ENCODE measurements around the gene TOPAZ1.
A peak's percentile ranks its signal among the peaks of the same experiment; 100 is the strongest.

The TOPAZ1 gene

GRCh38 chr3:44353355-44353924 lies 111.8 kb downstream of the TOPAZ1 start:
- DNase-seq = no peak
- in situ Hi-C loops (cut with HindIII; ENCODE audit: low pct_ligation_motif_present, low pct_unique_long_range_greater_than_20kb, low sequenced_read_pairs) = no loop called here

- in situ Hi-C loops (cut with HindIII; ENCODE audit: low pct_ligation_motif_present, low pct_unique_long_range_greater_than_20kb, low sequenced_read_pairs) = no loop called here
- no peak for DNase-seq
Measured at GRCh38 chr3:44355362-44356033, 113.8 kb downstream of the TOPAZ1 start.

GRCh38 chr3:44359146-44359751 lies 117.6 kb downstream of the TOPAZ1 start:
- no peak for DNase-seq
- in situ Hi-C loops (cut with HindIII; ENCODE audit: low pct_ligation_motif_present, low pct_unique_long_range_greater_than_20kb, low sequenced_read_pairs) = no loop called here

DNA sequence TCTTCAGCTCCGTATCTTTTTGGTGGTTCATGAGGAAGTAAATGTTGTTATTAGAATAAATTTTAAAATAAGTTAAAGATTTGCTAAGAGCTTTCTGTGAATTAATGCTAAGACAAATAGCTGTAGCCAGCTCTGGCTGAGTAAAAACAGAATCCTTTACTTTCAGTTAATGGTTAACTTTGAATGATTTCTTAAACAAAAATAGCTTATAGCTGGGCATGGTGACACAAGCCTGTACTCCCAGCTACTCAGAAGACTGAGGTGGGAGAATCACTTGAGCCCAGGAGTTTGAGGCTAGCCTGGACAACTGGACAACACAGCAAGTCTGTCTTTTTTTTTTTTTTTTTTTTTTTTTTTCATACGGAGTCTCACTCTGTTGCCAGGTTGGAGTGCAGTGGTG lies 121.9 kb downstream of the TOPAZ1 start:
- in situ Hi-C loops (cut with HindIII; ENCODE audit: low pct_ligation_motif_present, low pct_unique_long_range_greater_than_20kb, low sequenced_read_pairs) = no loop called here
- DNase-seq = peak; percentile 40

DNA sequence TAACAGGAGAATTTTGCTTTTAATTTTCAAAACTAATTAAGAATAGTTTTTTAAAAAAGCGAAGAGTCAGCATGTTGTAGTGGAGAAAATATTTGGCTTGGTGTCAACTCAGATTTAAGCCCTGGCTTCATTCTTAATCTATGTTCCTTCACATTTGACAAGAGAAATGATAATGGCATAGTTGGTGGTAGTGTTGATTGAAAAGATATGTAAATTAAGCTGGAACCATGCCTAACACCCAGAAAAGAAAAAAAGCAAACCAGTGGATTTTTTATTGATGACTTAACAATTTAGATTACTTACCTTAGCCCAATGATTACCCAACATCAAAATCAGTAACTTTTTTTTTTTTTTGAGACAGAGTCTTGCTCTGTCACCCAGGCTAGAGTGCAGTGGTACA lies 124.3 kb downstream of the TOPAZ1 start:
- DNase-seq = no peak
- in situ Hi-C loops (cut with HindIII; ENCODE audit: low pct_ligation_motif_present, low pct_unique_long_range_greater_than_20kb, low sequenced_read_pairs) = no loop called here

DNA sequence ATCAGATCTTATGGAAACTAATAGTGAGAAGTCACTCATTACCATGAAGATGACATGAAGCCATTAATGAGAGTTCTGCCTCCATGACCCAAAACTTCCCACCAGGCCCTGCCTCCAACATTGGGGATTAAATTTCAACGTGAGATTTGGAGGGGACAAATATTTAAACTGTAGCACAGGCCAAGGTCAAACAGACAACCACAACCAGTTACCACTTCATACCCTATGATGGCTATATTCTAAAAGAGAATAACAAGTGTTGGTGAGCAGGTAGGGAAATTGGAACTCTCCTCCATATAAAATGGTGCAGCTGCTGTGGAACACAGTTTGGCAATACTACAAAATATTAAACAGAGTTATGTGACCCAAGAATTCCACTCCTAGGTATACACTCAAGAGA lies 133.8 kb downstream of the TOPAZ1 start:
- no peak for DNase-seq
- in situ Hi-C loops (cut with HindIII; ENCODE audit: low pct_ligation_motif_present, low pct_unique_long_range_greater_than_20kb, low sequenced_read_pairs) = no loop called here

Data from ACHN (cell line).